Motor neuron (in vitro differentiated cells): ENCODE measurements around the gene CAV2. TPM values are rescaled to one million over a fixed set of nuclear protein-coding genes. Genes with fewer than 3 reads are reported as not detected.

Source experiments
- ATAC-seq, 8 experiments: fragments of 200-7000 bp; cut with Tn5 transposase; replicated peaks in 6 of 8; 2 replicates each; pipeline ENCODE4 v1.8.0; 2021; ENCODE audit warnings: mild to moderate bottlenecking in 8 of 8, moderate library complexity in 8 of 8
- H3K27ac ChIP-seq, 2 donors: fragments of 250-450 bp; sonication (Bioruptor Pico); 2 replicates each; pipeline ENCODE4 v1.9.0; 2021; ENCODE audit warnings: antibody characterized with exemption in 2 of 2, mild to moderate bottlenecking in 2 of 2, moderate library complexity in 1 of 2
- H3K4me1 ChIP-seq, 2 donors: fragments of 250-450 bp; sonication (Bioruptor Pico); replicated peaks in 1 of 2; 2 replicates each; pipeline ENCODE4 v1.6.1; 2021; ENCODE audit warnings: antibody characterized with exemption in 2 of 2, mild to moderate bottlenecking in 2 of 2, moderate library complexity in 1 of 2
- H3K4me3 ChIP-seq, 5 donors: fragments of 250-450 bp; sonication (Bioruptor Pico); 2 replicates each; pipeline ENCODE4 v1.9.0; 2021; ENCODE audit warnings: antibody characterized with exemption in 5 of 5, mild to moderate bottlenecking in 5 of 5, moderate library complexity in 4 of 5
- WGBS, 10 experiments: fragments of 450-650 bp; shearing (Covaris generic); methylation state at CpG; one replicate each; pipeline ENCODE4 v1.0.0; 2022; 5-methylcytosine and 5-hydroxymethylcytosine counted together
- in situ Hi-C, 9 experiments: fragments of 400-800 bp; cut with MboI; loops; one replicate each; pipeline ENCODE4 v1.15.0; 2021; ENCODE audit warnings: low sequenced_read_pairs in 9 of 9, low pct_unique_long_range_greater_than_20kb in 2 of 9; ENCODE audit not compliant: unreplicated experiment in 9 of 9
- total RNA-seq, 8 experiments: library from RNA; unstranded; fragments of 300-600 nt; gene quantifications; 2 replicates each; pipeline versions ENCODE4 v1.2.3 to v1.2.4, GENCODE V29; 2022

The CAV2 gene
- total RNA-seq, 8 experiments from 2014 or later, result 2.3 to 37.3 (median 4.9) TPM

GRCh38 chr7:116517626-116518025 is 18.1 kb downstream of the CAV2 start:
- Histone ChIP-seq H3K27ac (no peak overlapping the region), H3K4me1 (no peaks in the 10 kb centered on the region), H3K4me3 (no peak overlapping the region)
- WGBS, 10 experiments, result 56 to 100% (median 100%) methylated on average over 1 of the region's 1 CpG; no CpG with 5 or more reads in 6 of the 10 experiments
- in situ Hi-C loops, result loop anchor here in 3 of 9 experiments (25.0 kb wide), 1 partner anchor 255 kb away; no protein-coding TSS in a partner anchor
- ATAC-seq, result no peak

DNA sequence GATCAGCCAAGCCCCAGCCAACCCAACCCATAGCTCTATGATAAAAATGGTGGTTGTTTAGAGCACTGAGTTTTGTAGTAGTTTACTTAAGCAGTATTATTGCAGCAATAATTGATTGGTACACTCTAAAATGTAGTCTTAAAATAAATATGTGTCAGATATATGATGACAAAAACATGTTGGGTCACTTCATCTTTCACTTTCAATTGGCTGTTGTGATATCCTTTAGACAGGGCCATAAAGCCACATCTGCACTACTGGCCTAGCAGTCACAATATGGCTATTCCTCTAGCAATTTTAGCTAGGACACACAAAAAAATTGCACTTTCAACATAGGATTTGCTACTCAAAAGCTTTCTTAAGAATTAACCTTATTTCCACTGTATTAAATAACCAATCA is 19.4 kb downstream of the CAV2 start:
- no peak for ATAC-seq
- in situ Hi-C loops, result loop anchor here in 3 of 9 experiments (25.0 kb wide), 1 partner anchor 257 kb away; no protein-coding TSS in a partner anchor

DNA sequence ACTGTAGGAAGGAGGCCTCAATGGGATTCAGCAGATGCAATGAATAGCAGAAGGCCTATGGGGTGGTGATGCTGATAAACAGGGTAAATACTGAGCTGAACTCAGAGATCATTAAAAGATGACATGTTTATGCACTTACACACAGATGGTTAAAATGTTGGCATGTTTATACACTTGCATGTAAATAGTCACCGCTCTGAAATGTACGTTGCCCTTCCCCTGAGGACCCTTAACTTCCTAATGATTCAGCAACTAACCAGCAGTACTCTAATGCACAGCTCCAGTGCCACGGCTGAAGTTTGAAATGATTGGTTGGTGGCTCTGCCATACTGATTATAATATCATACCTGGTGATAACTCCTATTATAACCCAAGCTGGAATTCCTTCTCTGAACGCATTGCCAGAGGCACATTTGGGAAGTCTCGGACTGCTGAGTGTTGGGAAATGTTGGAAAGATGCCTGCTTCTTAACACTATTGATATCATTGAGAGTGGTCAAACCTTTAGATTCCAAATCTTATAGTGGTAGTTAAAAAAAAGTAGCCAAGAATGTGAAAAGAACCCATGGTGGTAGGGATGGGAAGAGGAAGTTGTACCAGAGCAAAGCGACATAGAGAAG is 21.6 kb downstream of the CAV2 start:
- H3K4me1 ChIP-seq, result peaks cover 0 to 2% of the 10 kb centered on the region in 2 donors
- WGBS, 10 experiments, result 65 to 100% (median 92%) methylated on average over 1 to 6 of the region's 6 CpGs
- ATAC-seq, result no peak
- in situ Hi-C loops, result loop anchor here in 3 of 9 experiments (25.0 kb wide), 1 partner anchor 259 kb away; no protein-coding TSS in a partner anchor
- H3K4me3 ChIP-seq, result no peak overlapping the region
- H3K27ac ChIP-seq, result no peak overlapping the region

More for the DNA sequence above, 19.4 kb downstream of the CAV2 start:
- Histone ChIP-seq H3K4me3 (no peak overlapping the region), H3K4me1 (no peaks in the 10 kb centered on the region), H3K27ac (no peak overlapping the region)

DNA sequence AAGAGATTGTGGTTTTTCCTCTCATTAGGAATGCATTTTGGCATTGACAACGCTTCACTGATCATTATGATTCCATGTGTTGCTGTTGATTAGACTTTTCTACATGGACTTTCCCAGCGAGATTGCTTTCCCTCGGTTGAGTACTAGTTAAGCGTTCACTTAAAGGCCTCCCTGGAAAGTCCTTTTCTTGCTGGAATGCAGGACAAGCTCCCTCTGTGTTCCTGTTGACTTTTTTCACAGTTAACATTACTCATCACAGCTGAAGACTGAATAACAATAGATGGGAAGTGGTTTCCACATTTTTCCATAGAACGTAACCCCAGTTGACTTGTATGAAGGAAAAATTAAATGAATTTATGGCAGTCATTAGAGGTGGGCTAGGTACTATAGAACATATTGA is 22.7 kb downstream of the CAV2 start:
- ATAC-seq, result no peak
- no peak overlapping the region for H3K4me3 ChIP-seq
- in situ Hi-C loops, result loop anchor here in 3 of 9 experiments (25.0 kb wide), 1 partner anchor 260 kb away; no protein-coding TSS in a partner anchor
- peaks cover 2 to 3% of the 10 kb centered on the region in 2 donors for H3K4me1 ChIP-seq
- no peak overlapping the region for H3K27ac ChIP-seq
- 12 to 95% (median 48%) methylated on average over 2 to 5 of the region's 5 CpGs for WGBS, 10 experiments

- WGBS, 10 experiments, result 3 to 47% (median 23%) methylated on average over 5 to 7 of the region's 10 CpGs; no CpG with 5 or more reads in 2 of the 10 experiments
- peak overlapping the region in 4 of 5 donors; percentile 44 to 50 (median 46) for H3K4me3 ChIP-seq
- H3K4me1 ChIP-seq, result peaks cover 2 to 6% of the 10 kb centered on the region in 2 donors
- H3K27ac ChIP-seq, result no peak overlapping the region
- ATAC-seq, result no peak
- in situ Hi-C loops, result loop anchor here in 3 of 9 experiments (25.0 kb wide), 1 partner anchor 262 kb away; no protein-coding TSS in a partner anchor
Measured at GRCh38 chr7:116524221-116524608, 24.7 kb downstream of the CAV2 start.

DNA sequence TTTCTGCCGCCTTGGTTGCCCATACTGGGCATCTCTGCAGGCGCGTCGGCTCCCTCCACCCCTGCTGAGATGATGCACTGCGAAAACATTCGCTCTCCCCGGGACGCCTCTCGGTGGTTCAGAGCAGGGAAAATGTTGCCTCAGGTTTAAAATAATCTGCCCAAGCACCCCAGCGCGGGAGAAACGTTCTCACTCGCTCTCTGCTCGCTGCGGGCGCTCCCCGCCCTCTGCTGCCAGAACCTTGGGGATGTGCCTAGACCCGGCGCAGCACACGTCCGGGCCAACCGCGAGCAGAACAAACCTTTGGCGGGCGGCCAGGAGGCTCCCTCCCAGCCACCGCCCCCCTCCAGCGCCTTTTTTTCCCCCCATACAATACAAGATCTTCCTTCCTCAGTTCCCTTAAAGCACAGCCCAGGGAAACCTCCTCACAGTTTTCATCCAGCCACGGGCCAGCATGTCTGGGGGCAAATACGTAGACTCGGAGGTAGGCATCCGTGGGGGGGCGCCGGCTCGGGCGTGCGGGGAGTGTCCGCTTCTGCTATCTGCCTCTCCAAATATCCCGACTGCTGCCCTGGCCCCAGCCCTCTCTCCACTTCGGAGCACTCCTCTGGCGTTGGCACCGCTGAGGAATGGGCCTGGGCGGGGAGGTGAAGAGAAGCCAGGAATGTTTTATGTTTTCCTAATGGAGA is 25.2 kb downstream of the CAV2 start, which contains the start of gene CAV1:
Gene CAV1 (plus strand): TSS at position 428 of the 689 bp plus-strand sequence. CDS start 27 bp downstream, at position 455.
- in situ Hi-C loops, result loop anchor here in 3 of 9 experiments (25.0 kb wide), 1 partner anchor 262 kb away; no protein-coding TSS in a partner anchor
- Histone ChIP-seq H3K4me3 (peak within 1 kb of the TSS; percentile 43 to 50 (median 45)), H3K4me1 (peaks cover 2 to 6% of the 10 kb centered on the region in 2 donors), H3K27ac (no peak within 1 kb of the TSS)
- WGBS, 10 experiments, result 17% methylated on average over 1 of the region's 42 CpGs; no CpG with 5 or more reads in 9 of the 10 experiments
- ATAC-seq, result peak; percentile 48 to 64 (median 59)

- Histone ChIP-seq H3K4me3 (peak overlapping the region; percentile 43 to 50 (median 45)), H3K4me1 (peaks cover 2 to 6% of the 10 kb centered on the region in 2 donors), H3K27ac (no peak overlapping the region)
- in situ Hi-C loops, result no loop called here
- peak in 5 of 8 experiments; percentile 4 to 15 (median 11) for ATAC-seq
- 0 to 3% methylated on average over 6 to 8 of the region's 36 CpGs; no CpG with 5 or more reads in 8 of the 10 experiments for WGBS, 10 experiments
Measured at GRCh38 chr7:116525298-116525912, 25.9 kb downstream of the CAV2 start.

- H3K4me3 ChIP-seq, result peak overlapping the region; percentile 43 to 50 (median 45)
- no peak overlapping the region for H3K27ac ChIP-seq
- peaks cover 2 to 6% of the 10 kb centered on the region in 2 donors for H3K4me1 ChIP-seq
- WGBS, 10 experiments, result 0 to 14% (median 7%) methylated on average over 4 to 9 of the region's 83 CpGs; no CpG with 5 or more reads in 6 of the 10 experiments
- peak; percentile 72 to 92 (median 90) for ATAC-seq
- in situ Hi-C loops, result no loop called here
Measured at GRCh38 chr7:116525913-116526861, 26.6 kb downstream of the CAV2 start.

DNA sequence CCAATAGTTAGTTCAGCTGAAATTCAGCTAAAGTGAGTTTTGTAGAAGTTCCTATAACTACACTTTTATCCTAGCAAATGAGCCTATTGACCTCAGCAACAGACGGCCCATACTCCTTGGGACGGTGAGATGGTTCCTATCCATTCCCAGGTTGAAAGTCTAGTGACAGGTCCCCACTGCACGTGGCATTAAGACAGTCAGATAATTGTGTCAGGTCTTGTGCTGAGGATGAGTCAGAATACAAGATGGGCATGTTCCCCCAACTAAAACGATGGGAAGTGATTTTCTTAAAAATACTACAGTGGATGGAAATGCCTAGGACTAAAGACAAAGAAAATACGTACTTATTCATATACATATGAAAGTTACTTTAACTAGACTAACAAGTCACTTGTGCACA is 27.4 kb downstream of the CAV2 start:
- peak overlapping the region in 2 of 5 donors; percentile 43 to 45 for H3K4me3 ChIP-seq
- WGBS, 10 experiments, result 0 to 72% (median 17%) methylated on average over 1 to 5 of the region's 5 CpGs; no CpG with 5 or more reads in 1 of the 10 experiments
- H3K27ac ChIP-seq, result no peak overlapping the region
- in situ Hi-C loops, result no loop called here
- no peak for ATAC-seq
- H3K4me1 ChIP-seq, result peaks cover 2 to 6% of the 10 kb centered on the region in 2 donors

- peak in 1 of 8 experiments; percentile 1 for ATAC-seq
- H3K27ac ChIP-seq, result no peak overlapping the region
- in situ Hi-C loops, result no loop called here
- H3K4me1 ChIP-seq, result peaks cover 2 to 6% of the 10 kb centered on the region in 2 donors
- no peak overlapping the region for H3K4me3 ChIP-seq
- 0 to 71% (median 47%) methylated on average over 1 to 3 of the region's 3 CpGs; no CpG with 5 or more reads in 4 of the 10 experiments for WGBS, 10 experiments
Measured at GRCh38 chr7:116527521-116527920, 28.0 kb downstream of the CAV2 start.

- WGBS, 10 experiments, result 0 to 86% (median 0%) methylated on average over 1 to 3 of the region's 3 CpGs; no CpG with 5 or more reads in 3 of the 10 experiments
- Histone ChIP-seq H3K27ac (no peak overlapping the region), H3K4me3 (no peak overlapping the region), H3K4me1 (peaks cover 2 to 6% of the 10 kb centered on the region in 2 donors)
- in situ Hi-C loops, result no loop called here
- ATAC-seq, result peak; percentile 3 to 61 (median 46)
Measured at GRCh38 chr7:116528008-116528789, 28.7 kb downstream of the CAV2 start.
